Neural cell (in vitro differentiated cells): ENCODE data around the gene MXRA8.

Experiments
- CTCF ChIP-seq: fragments of 450-650 bp; IDR thresholded peaks from 2 replicates; pipeline ENCODE4 v1.5.1; 2014; ENCODE audit warnings: antibody characterized with exemption, mild to moderate bottlenecking, moderate library complexity; ENCODE audit not compliant: poor library complexity, severe bottlenecking
- EP300 ChIP-seq: fragments of 450-650 bp; conservative IDR thresholded peaks from 2 replicates; pipeline ENCODE4 v1.6.1; 2014; ENCODE audit warnings: antibody characterized with exemption, mild to moderate bottlenecking, moderate library complexity; ENCODE audit not compliant: poor library complexity, severe bottlenecking
- EZH2 ChIP-seq: fragments of 200-600, 300-800 bp; shearing (Covaris generic), sonication (generic); IDR thresholded peaks from 2 replicates; pipeline ENCODE4 v1.6.1; 2014; ENCODE audit warnings: antibody characterized with exemption, low read length, borderline replicate concordance, mild to moderate bottlenecking; ENCODE audit not compliant: insufficient read depth, poor library complexity, severe bottlenecking
- SMC3 ChIP-seq: fragments of 450-650 bp; conservative IDR thresholded peaks from 2 replicates; pipeline ENCODE4 v1.6.1; 2014; ENCODE audit warnings: antibody characterized with exemption, mild to moderate bottlenecking, moderate library complexity; ENCODE audit not compliant: poor library complexity

DNA sequence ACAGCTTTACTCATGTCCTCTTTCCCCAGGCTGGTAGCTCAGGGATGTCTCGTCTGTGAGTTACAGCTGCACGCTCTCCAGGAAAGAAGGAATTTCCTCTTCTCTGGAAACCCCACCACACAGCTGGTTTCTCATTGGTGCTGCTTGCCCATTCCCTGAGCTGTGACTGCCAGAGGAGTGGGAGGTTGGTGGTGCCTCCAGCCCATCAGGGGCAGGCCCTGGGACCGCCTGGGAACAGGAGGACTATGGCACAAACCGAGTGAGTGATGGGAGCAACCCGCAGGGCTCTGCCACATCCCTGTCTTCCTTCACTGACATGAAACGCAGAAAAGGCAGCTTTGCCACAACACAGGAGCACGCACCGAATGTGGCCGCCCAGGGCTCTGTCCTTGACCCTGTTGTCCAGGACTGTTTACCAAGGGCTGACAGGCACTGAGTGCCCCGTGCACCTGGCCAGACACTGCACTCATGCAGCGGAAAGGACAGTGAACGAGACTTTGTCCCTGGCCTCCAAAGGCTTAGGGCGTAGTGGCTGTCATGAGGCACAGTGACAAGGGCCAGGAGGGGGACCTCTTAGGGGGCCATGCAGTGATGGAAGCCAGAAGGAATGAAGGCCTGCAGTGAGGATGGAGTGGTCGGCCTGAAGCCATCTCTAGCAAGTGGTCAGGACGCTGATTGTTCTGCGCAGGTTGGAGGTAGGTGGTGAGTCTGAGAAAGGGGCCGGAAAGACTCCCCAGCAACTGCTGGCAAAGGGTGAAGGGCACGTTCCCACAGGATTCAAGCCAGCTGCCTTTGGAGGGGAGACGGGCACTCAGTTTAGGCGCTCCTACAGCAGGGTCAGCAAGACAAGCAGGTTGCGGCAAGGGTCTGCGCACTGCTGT lies 42.5 kb upstream of the MXRA8 start:
- TF ChIP-seq EP300 (no peak), CTCF (no peak), SMC3 (no peak), EZH2 (no peak)
